Measurements from ENCODE around the gene MCEMP1. TPM values are rescaled to one million over a fixed set of nuclear protein-coding genes. Genes with fewer than 3 reads are reported as not detected.

MCEMP1 gene
- total RNA-seq, 4 donors from 2014 or later, result 0.67 to 1.2 (median 0.96) TPM; not detected in 1

DNA sequence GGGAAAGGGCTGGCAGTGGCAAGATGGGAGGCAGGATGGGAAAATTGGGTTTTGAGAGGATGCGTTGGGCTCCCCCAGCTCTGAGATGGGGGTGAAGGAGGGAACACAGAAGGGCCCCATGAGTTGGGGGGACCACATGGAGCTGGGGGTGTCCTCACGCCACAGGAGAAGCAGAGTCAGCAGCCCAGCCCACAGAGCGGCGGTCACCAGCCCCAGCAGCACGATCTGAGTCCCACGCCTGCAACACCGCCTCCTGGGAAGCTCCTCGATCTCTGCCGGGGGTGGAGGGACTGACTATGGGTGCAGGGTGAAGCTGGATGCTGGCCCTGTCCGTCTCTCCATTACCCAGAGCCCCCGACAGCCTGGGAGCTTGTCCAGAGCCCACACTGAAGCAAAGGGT is 21.7 kb downstream of the MCEMP1 start:
- Histone ChIP-seq H3K9me3 (no peaks in the 10 kb centered on the region), H3K36me3 (no peaks in the 10 kb centered on the region), H3K27ac (no peak overlapping the region), H3K27me3 (peaks cover 86% of the 10 kb centered on the region), H3K4me1 (no peaks in the 10 kb centered on the region), H3K4me3 (no peak overlapping the region)
- no peak for ATAC-seq
- TF ChIP-seq POLR2A (IDR thresholded peaks at IDR 0.05) (no peak), POLR2AphosphoS5 (IDR thresholded peaks at IDR 0.05) (no peak)
- WGBS, 2 donors (ENCODE audit: low coverage in 1 of 2), result 23% methylated on average over 4 of the region's 11 CpGs; no CpG with 5 or more reads in 1 of the 2 donors

GRCh38 chr19:7699003-7699402 is 22.1 kb downstream of the MCEMP1 start:
- Histone ChIP-seq H3K27me3 (peaks cover 87% of the 10 kb centered on the region), H3K4me3 (no peak overlapping the region), H3K9me3 (no peaks in the 10 kb centered on the region), H3K27ac (no peak overlapping the region), H3K4me1 (no peaks in the 10 kb centered on the region), H3K36me3 (no peaks in the 10 kb centered on the region)
- TF ChIP-seq CTCF (IDR thresholded peaks at IDR 0.05) (no peak), EP300 (IDR thresholded peaks at IDR 0.05) (no peak), POLR2A (IDR thresholded peaks at IDR 0.05) (no peak), POLR2AphosphoS5 (IDR thresholded peaks at IDR 0.05) (no peak)
- no peak for ATAC-seq
- 33 to 80% methylated on average over 1 of the region's 2 CpGs for WGBS, 2 donors (ENCODE audit: low coverage in 1 of 2)

- H3K4me3 ChIP-seq, result no peak overlapping the region
- no peak for ATAC-seq
- 47 to 49% methylated on average over 5 to 14 of the region's 15 CpGs for WGBS, 2 donors (ENCODE audit: low coverage in 1 of 2)
- no peaks in the 10 kb centered on the region for H3K36me3 ChIP-seq
- peaks cover 87% of the 10 kb centered on the region for H3K27me3 ChIP-seq
- no peaks in the 10 kb centered on the region for H3K4me1 ChIP-seq
- H3K27ac ChIP-seq, result no peak overlapping the region
- H3K9me3 ChIP-seq, result no peaks in the 10 kb centered on the region
- no peak for TF ChIP-seq EP300 (IDR thresholded peaks at IDR 0.05)
- TF ChIP-seq CTCF (IDR thresholded peaks at IDR 0.05), result no peak
- TF ChIP-seq POLR2AphosphoS5 (IDR thresholded peaks at IDR 0.05), result no peak
- TF ChIP-seq POLR2A (IDR thresholded peaks at IDR 0.05), result no peak
These were observed 22.8 kb downstream of the MCEMP1 start for GRCh38 chr19:7699417-7700401.

- WGBS, 2 donors (ENCODE audit: low coverage in 1 of 2), result 80 to 100% methylated on average over 2 of the region's 12 CpGs
These were observed 24.3 kb downstream of the MCEMP1 start for GRCh38 chr19:7701049-7701653.

More at GRCh38 chr19:7701049-7701653, 24.3 kb downstream of the MCEMP1 start:
- Histone ChIP-seq H3K27me3 (peaks cover 92% of the 10 kb centered on the region), H3K4me1 (no peaks in the 10 kb centered on the region), H3K27ac (no peak overlapping the region), H3K36me3 (no peaks in the 10 kb centered on the region), H3K4me3 (no peak overlapping the region), H3K9me3 (no peaks in the 10 kb centered on the region)
- TF ChIP-seq POLR2AphosphoS5 (IDR thresholded peaks at IDR 0.05) (no peak), POLR2A (IDR thresholded peaks at IDR 0.05) (no peak), CTCF (IDR thresholded peaks at IDR 0.05) (no peak), EP300 (IDR thresholded peaks at IDR 0.05) (no peak)
- no peak for ATAC-seq
